ENCODE data around the gene EFS.

EFS gene

GRCh38 chr14:23378612-23379220, 13.7 kb upstream of the EFS start:
- DNase-seq (ENCODE audit: low read depth in 2 of 2): no peak

DNA sequence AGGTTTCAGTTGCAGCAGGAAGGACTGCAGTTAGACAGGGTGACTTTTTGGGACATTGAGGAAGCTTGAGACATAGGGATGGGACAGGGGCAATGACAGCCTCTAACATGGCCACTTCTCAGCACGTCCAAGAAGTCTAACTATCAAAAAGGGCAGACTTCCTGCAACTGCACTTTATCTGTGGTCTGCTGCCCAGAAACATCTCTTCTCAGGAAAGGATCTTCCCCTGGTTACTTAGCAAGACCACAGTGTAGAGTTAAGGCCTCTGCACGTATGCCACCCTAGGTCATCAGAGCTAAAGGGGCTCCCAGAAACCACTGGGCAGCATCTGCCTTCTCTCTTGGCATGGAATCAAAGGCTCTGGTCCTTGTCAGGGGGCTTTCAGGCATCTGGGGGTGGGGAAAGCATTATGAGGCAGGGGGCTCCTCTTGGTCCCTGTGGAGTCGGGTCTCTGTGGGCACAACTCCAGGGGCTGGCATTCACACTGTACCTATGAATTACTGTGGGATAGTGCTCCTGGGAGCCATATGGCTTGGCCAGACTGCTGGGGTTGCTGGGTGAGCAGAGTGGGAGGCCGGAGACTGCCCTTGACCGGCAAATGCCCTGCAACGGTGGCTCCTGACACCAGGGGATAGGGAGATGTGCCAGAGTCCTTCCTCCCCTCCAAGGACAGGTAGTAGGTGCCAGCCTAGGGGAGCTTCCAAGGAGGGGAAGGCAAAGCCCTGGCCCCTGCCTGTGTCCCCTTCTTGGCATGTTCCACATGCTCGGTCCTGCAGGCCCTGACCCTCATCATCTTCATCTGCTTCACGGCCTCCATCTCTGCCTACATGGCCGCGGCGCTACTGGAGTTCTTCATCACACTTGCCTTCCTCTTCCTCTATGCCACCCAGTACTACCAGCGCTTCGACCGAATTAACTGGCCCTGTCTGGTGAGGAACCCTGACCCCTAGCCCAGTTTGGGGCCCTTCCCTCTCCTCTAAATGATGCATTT, 12.9 kb upstream of the EFS start:
- DNase-seq (ENCODE audit: low read depth in 2 of 2): no peak

DNA sequence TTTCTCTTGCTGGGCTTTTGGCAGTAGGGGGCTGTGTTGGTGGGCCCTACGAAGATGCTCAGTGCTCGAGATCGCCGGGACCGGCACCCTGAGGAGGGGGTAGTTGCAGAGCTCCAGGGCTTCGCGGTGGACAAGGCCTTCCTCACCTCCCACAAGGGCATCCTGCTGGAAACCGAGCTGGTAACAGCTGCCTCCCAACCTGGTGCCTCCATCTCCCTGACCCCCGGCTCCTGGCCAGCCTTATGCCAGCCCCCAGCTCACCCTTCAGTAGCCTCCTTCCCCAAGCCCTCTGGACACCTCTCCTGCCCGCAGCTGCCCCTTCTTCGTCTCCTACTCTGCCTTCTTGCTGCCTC, 12.2 kb upstream of the EFS start:
- DNase-seq (ENCODE audit: low read depth in 2 of 2): no peak

- DNase-seq (ENCODE audit: low read depth in 2 of 2): no peak
Measured at GRCh38 chr14:23376482-23377197, 11.7 kb upstream of the EFS start, which contains the start of gene CMTM5. TSS of gene CMTM5 (plus strand) at chr14:23377046. CDS start at chr14:23377252, 206 bp downstream.

DNA sequence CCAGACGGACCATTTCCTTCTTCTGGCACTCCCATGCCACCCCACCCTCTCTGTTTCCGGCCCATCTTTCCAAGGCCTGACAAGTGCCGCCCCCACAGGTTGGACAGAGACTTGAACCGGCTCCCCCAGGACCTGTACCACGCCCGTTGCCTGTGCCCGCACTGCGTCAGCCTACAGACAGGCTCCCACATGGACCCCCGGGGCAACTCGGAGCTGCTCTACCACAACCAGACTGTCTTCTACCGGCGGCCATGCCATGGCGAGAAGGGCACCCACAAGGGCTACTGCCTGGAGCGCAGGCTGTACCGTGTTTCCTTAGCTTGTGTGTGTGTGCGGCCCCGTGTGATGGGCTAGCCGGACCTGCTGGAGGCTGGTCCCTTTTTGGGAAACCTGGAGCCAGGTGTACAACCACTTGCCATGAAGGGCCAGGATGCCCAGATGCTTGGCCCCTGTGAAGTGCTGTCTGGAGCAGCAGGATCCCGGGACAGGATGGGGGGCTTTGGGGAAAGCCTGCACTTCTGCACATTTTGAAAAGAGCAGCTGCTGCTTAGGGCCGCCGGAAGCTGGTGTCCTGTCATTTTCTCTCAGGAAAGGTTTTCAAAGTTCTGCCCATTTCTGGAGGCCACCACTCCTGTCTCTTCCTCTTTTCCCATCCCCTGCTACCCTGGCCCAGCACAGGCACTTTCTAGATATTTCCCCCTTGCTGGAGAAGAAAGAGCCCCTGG, 10.7 kb upstream of the EFS start:
- no peak for DNase-seq (ENCODE audit: low read depth in 2 of 2)

DNA sequence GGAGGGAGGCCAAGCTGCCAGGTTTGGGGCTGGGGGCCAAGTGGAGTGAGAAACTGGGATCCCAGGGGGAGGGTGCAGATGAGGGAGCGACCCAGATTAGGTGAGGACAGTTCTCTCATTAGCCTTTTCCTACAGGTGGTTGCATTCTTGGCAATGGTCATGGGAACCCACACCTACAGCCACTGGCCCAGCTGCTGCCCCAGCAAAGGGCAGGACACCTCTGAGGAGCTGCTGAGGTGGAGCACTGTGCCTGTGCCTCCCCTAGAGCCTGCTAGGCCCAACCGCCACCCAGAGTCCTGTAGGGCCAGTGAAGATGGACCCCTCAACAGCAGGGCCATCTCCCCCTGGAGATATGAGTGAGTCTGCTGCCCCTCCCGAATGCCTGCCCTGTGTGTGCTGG, 8.1 kb upstream of the EFS start:
- DNase-seq (ENCODE audit: low read depth in 2 of 2): no peak

- no peak for DNase-seq (ENCODE audit: low read depth in 2 of 2)
Measured at GRCh38 chr14:23372509-23372908, 7.5 kb upstream of the EFS start, which contains the start of gene IL25. TSS of gene IL25 (plus strand) at chr14:23372809.

- no peak for DNase-seq (ENCODE audit: low read depth in 2 of 2)
Measured at GRCh38 chr14:23371865-23372264, 6.9 kb upstream of the EFS start.

DNA sequence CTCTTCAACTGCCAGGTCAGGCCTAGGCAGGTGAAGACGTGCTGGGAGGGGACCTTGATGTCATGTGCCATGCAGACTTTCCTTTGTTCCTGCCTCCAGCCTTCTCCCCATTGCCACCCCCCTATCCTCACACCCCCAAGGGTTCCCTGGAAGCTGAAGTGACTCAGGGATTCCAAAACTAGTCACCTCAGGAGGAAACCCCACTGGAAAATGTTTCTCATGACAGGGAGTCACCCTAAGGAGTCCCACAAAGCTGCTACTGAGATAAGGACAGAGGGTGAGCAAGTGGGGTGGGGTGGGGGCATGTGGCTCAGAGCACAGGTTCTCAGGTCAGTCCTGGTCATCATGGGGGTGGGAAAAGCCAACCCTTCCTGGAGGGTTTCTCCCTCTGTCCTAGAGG, 5.2 kb upstream of the EFS start:
- no peak for DNase-seq (ENCODE audit: low read depth in 2 of 2)

GRCh38 chr14:23366426-23366921, 1.5 kb upstream of the EFS start:
- no peak for DNase-seq (ENCODE audit: low read depth in 2 of 2)

- no peak for DNase-seq (ENCODE audit: low read depth in 2 of 2)
Measured at GRCh38 chr14:23365732-23366425, 907 bp upstream of the EFS start.

- no peak for DNase-seq (ENCODE audit: low read depth in 2 of 2)
Measured at GRCh38 chr14:23364164-23365035, 572 bp downstream of the EFS start.

DNA sequence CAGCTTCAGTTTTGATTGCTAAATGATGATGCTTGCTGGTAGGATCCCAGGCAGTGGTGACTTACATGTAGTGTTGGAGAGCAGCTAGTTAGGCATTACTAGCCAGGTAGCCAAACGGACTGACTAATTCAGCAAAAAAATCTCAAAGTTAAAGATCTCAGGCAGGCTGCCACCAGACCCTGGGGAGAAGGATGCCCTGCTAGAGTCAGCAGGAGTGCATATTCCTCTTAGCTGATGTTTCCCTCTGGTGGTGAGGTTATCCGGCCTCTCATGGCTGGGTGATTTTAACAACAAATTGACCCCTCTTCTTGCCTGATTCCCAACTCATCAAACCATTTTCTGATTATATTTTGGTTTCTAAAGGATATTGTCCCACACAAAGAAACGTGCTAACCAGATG, 2.8 kb downstream of the EFS start:
- DNase-seq (ENCODE audit: low read depth in 2 of 2): no peak

- no peak for DNase-seq (ENCODE audit: low read depth in 2 of 2)
Measured at GRCh38 chr14:23361763-23362162, 3.2 kb downstream of the EFS start.

- DNase-seq (ENCODE audit: low read depth in 2 of 2): no peak
Measured at GRCh38 chr14:23361320-23361719, 3.7 kb downstream of the EFS start.

- no peak for DNase-seq (ENCODE audit: low read depth in 2 of 2)
Measured at GRCh38 chr14:23360496-23360895, 4.5 kb downstream of the EFS start.

DNA sequence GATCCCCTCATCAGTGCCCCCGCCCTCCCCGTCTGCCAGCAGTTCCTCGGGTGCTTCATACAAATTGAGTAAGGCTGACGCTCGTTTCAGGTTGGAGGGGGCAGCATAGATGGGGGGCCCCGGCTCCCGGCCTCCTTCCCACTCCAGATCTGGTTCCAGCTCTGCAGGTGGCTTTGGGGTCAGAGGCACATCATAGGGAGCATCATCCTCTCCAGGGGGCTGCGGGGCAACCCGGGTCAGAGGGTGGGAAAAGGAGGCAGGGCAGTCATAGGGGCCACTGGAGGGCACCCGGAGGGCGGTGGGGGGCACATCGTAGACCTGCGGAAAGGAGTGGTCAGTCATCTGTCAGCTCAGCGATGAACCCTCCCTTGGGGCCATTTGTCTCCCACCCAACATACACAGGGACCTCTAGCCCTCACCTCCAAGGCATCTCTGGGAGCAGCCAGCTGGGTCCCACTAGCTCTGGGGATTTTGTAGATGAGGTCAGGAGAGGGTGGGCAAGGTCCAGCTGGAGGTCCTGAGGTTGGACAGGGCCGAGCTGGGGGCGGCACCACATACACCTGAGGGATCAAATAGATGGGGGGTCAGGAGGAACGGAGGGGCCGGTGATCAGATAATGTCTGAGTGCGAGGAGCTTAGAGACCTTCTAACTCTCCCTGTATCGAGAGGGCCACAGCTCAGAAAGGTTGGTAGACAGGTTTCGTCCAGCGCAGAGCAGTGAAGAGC, 5.1 kb downstream of the EFS start:
- no peak for DNase-seq (ENCODE audit: low read depth in 2 of 2)

DNA sequence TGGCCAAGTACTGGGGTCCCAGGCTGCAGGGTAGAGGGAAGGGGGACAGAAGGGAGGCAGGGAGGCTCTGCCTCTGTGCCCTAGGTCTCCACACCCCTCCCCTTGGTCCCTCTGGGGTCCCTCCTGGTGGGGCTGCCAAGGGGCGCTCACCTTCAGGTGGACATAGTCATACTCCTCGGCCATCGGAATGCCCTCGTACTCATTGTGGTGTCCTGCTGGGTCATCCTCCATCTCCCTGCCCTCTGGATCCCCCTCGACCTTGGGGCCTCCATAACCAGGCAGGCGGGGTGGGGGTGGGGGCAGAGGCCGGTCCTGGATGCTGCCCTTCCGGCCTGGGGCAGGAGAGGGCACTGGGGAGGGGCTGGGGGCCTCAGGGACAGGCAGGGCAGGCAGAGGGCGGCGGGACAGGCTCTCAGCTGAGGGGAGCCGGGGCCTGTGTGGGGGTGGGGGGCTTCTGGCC, 5.8 kb downstream of the EFS start:
- DNase-seq (ENCODE audit: low read depth in 2 of 2): no peak

DNA sequence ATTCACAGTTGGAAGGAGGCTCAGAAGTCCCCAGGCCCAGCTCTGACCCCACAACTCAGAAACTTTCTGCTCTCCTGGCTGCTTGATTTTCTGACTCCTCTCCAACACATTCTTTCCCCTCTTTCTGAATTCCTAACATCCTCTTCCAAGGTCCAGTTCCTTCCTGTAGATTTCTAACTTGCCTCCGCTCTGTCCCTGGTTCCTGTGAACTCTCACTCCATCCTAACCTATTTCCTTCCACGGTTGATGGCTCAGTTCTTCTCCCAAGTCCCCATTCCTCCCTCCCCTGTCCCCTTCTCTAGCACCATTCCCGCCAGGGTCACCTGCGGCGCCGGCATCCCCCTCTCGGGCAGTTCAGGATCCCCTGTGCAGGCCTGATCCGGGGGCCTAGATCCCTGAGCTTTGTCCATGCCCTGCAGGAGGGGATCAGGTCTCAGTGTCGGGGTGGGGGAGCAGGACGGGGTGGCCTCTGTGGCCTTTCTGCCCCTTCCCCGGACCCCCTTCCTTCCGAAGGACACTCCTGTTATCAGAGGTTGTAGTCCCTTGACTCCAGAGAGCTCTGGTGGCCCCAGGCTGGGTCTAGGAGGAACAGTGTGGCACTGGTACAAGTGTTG, 6.3 kb downstream of the EFS start:
- no peak for DNase-seq (ENCODE audit: low read depth in 2 of 2)
